IMR-90 (cell line): Measurements from ENCODE around the gene UGDH. TPM values are rescaled to one million over a fixed set of nuclear protein-coding genes. Genes with fewer than 3 reads are reported as not detected.

ENCODE experiments used
- ATAC-seq: fragments of 200-7000 bp; cut with Tn5 transposase; 2 replicates; pipeline ENCODE4 v1.9.1; 2020; ENCODE audit warnings: low read depth, mild to moderate bottlenecking, moderate library complexity
- BruUV-seq: library from RNA; stranded (reverse); fragments of 400-500 nt; replicated peaks from 2 replicates; lab custom pipeline; 2021; lab: Mats Ljungman, UMichigan
- CTCF ChIA-PET: fragments of 300-600 bp; formaldehyde crosslinking; extraction: SDS; loops from one replicate; lab custom pipeline; 2021; ENCODE audit warnings: antibody characterized with exemption; lab: Yijun Ruan, JAX
- POLR2A ChIA-PET: fragments of 300-600 bp; sonication (Branson Sonifier 250); formaldehyde crosslinking; loops from one replicate; lab custom pipeline; 2022; ENCODE audit warnings: antibody characterized with exemption; ENCODE audit not compliant: unreplicated experiment; lab: Charles Lee
- DNase-seq: peaks from one replicate; pipeline ENCODE4 v3.0.0; 2013
- H2AFZ ChIP-seq: replicated peaks from 2 replicates; pipeline ENCODE3; 2013; ENCODE audit warnings: low read length, mild to moderate bottlenecking; ENCODE audit not compliant: poor library complexity
- H2AK5ac ChIP-seq: 2 replicates; pipeline ENCODE4 v1.6.1; 2013; ENCODE audit warnings: low read depth, low read length, inconsistent platforms
- H2AK9ac ChIP-seq: replicated peaks from 2 replicates; pipeline ENCODE3; 2013; ENCODE audit warnings: mild to moderate bottlenecking, low read depth, low read length, moderate library complexity; ENCODE audit not compliant: poor library complexity
- H2BK120ac ChIP-seq: 2 replicates; pipeline ENCODE4 v1.6.1; 2013; ENCODE audit warnings: low read depth, low read length, inconsistent platforms
- H2BK15ac ChIP-seq: 3 replicates; pipeline ENCODE4 v1.6.1; 2013; ENCODE audit warnings: low read depth, low read length, inconsistent platforms
- H2BK20ac ChIP-seq: 2 replicates; pipeline ENCODE4 v1.6.1; 2013; ENCODE audit warnings: low read depth, mild to moderate bottlenecking, inconsistent platforms, low read length, moderate library complexity
- H2BK5ac ChIP-seq: 2 replicates; pipeline ENCODE4 v1.6.1; 2013; ENCODE audit warnings: mild to moderate bottlenecking, low read depth, low read length, inconsistent platforms; ENCODE audit not compliant: poor library complexity, severe bottlenecking
- H3K14ac ChIP-seq: replicated peaks from 2 replicates; pipeline ENCODE4 v1.6.1; 2013; ENCODE audit warnings: low read depth, low read length, inconsistent platforms
- H3K18ac ChIP-seq: 2 replicates; pipeline ENCODE4 v1.6.1; 2013; ENCODE audit warnings: low read depth, low read length, control low read depth
- H3K23ac ChIP-seq: 2 replicates; pipeline ENCODE4 v1.6.1; 2013; ENCODE audit warnings: low read depth, low read length, inconsistent platforms
- H3K27ac ChIP-seq: 2 replicates; pipeline ENCODE4 v1.5.1; 2013; ENCODE audit warnings: mild to moderate bottlenecking, control low read depth, low read length; ENCODE audit not compliant: insufficient read depth
- H3K27me3 ChIP-seq: 2 replicates; pipeline ENCODE4 v1.6.1; 2013; ENCODE audit warnings: low read length; ENCODE audit not compliant: control insufficient read depth, insufficient read depth
- H3K36me3 ChIP-seq: 2 replicates; pipeline ENCODE4 v1.6.1; 2013; ENCODE audit warnings: low read length, mixed read lengths; ENCODE audit not compliant: control insufficient read depth, insufficient read depth
- H3K4ac ChIP-seq: 2 replicates; pipeline ENCODE4 v1.6.1; 2013; ENCODE audit warnings: low read depth, low read length, inconsistent platforms
- H3K4me1 ChIP-seq: 2 replicates; pipeline ENCODE4 v1.6.1; 2013; ENCODE audit warnings: low read length, mixed read lengths; ENCODE audit not compliant: control insufficient read depth, insufficient read depth
- H3K4me2 ChIP-seq: 2 replicates; pipeline ENCODE4 v1.6.1; 2013; ENCODE audit warnings: low read depth, mild to moderate bottlenecking, control low read depth, low read length, moderate library complexity
- H3K4me3 ChIP-seq: 2 replicates; pipeline ENCODE4 v1.5.1; 2013; ENCODE audit warnings: low read depth, mild to moderate bottlenecking, control low read depth, low read length, moderate library complexity; ENCODE audit not compliant: insufficient read depth
- H3K56ac ChIP-seq: 2 replicates; pipeline ENCODE4 v1.6.1; 2013; ENCODE audit warnings: low read length, inconsistent platforms; ENCODE audit not compliant: insufficient read depth; ENCODE audit errors: extremely low read depth
- H3K79me1 ChIP-seq, 2 experiments: 2 replicates each; pipeline ENCODE4 v1.6.1; 2013; ENCODE audit warnings: low read length in 2 of 2, inconsistent platforms in 1 of 2, low read depth in 1 of 2
- H3K9ac ChIP-seq: 2 replicates; pipeline ENCODE4 v1.6.1; 2013; ENCODE audit warnings: low read depth, low read length, control low read depth
- H3K9me1 ChIP-seq: 2 replicates; pipeline ENCODE4 v1.6.1; 2013; ENCODE audit warnings: low read length, inconsistent platforms; ENCODE audit not compliant: insufficient read depth
- H3K9me3 ChIP-seq: 2 replicates; pipeline ENCODE4 v1.6.1; 2013; ENCODE audit warnings: low read length; ENCODE audit not compliant: control insufficient read depth, insufficient read depth
- H4K20me1 ChIP-seq: 2 replicates; pipeline ENCODE4 v1.6.1; 2013; ENCODE audit warnings: low read length, inconsistent platforms; ENCODE audit not compliant: insufficient read depth
- H4K5ac ChIP-seq: 2 replicates; pipeline ENCODE4 v1.6.1; 2013; ENCODE audit warnings: mild to moderate bottlenecking, low read depth, low read length, control low read depth
- H4K8ac ChIP-seq, 2 experiments: 2 replicates each; pipeline ENCODE4 v1.6.1; 2013; ENCODE audit warnings: low read depth in 2 of 2, low read length in 2 of 2, control low read depth in 1 of 2, inconsistent platforms in 1 of 2
- H4K91ac ChIP-seq: 2 replicates; pipeline ENCODE4 v1.6.1; 2013; ENCODE audit warnings: low read depth, low read length, inconsistent platforms; ENCODE audit not compliant: insufficient read depth
- CHD1 ChIP-seq: IDR thresholded peaks from 2 replicates; pipeline ENCODE4 v1.6.1; 2012; ENCODE audit warnings: low read depth, low read length, improper control_type of control experiment
- FOS ChIP-seq: fragments of 150-350 bp; IDR thresholded peaks from 2 replicates; pipeline ENCODE4 v1.6.1; 2016; ENCODE audit warnings: low read depth, low read length
- MAZ ChIP-seq: IDR thresholded peaks from 2 replicates; pipeline ENCODE4 v1.6.1; 2012; ENCODE audit warnings: low read depth, mild to moderate bottlenecking, low read length, improper control_type of control experiment, moderate library complexity, borderline replicate concordance
- MXI1 ChIP-seq: IDR thresholded peaks from 2 replicates; pipeline ENCODE4 v1.6.1; 2012; ENCODE audit warnings: low read depth, mild to moderate bottlenecking, low read length, moderate library complexity, borderline replicate concordance
- NFE2L2 ChIP-seq: fragments of 150-350 bp; IDR thresholded peaks from 2 replicates; pipeline ENCODE4 v1.6.1; 2016; ENCODE audit warnings: low read depth, mild to moderate bottlenecking, low read length
- POLR2A ChIP-seq: IDR thresholded peaks from 2 replicates; pipeline ENCODE4 v1.6.1; 2012; ENCODE audit warnings: mild to moderate bottlenecking, low read depth, low read length
- RAD21 ChIP-seq: IDR thresholded peaks from 2 replicates; pipeline ENCODE4 v1.6.1; 2012; ENCODE audit warnings: low read length, improper control_type of control experiment
- USF2 ChIP-seq: fragments of 150-350 bp; IDR thresholded peaks from 2 replicates; pipeline ENCODE4 v1.6.1; 2017; ENCODE audit warnings: mild to moderate bottlenecking, antibody characterized with exemption, low read length, low read depth
- WGBS, 2 experiments: methylation state at CpG; one replicate each; pipeline versions ENCODE4 v1.1.5 to v1.1.7; 2013; ENCODE audit warnings: missing lambda C conversion rate in 2 of 2; ENCODE audit not compliant: insufficient read length in 1 of 2; ENCODE audit errors: extremely low coverage in 2 of 2; 5-methylcytosine and 5-hydroxymethylcytosine counted together
- dilution Hi-C: fragments of 300-500 bp; cut with HindIII; formaldehyde crosslinking; loops from one replicate; pipeline ENCODE4 v1.14.3; 2018; ENCODE audit warnings: low sequenced_read_pairs; ENCODE audit not compliant: unreplicated experiment
- in situ Hi-C: fragments of 300-500 bp; cut with MboI; formaldehyde crosslinking; loops from 3 replicates; pipeline ENCODE4 v1.14.3; 2019; ENCODE audit warnings: low sequenced_read_pairs, inconsistent platforms, mixed read lengths
- intact Hi-C: fragments of 100-400 bp; cut with micrococcal nuclease; formaldehyde crosslinking; loops from 2 replicates; pipeline ENCODE4 v1.10.0; 2022
- polyA plus RNA-seq, 3 experiments: library from polyadenylated mRNA; depleted of rRNA; stranded (reverse); fragments of >200 nt; gene quantifications; 2 replicates each; pipeline ENCODE4 v1.2.3, GENCODE V29; 2012; ENCODE audit warnings: low replicate concordance in 1 of 3
- total RNA-seq: library from RNA; depleted of rRNA; stranded (reverse); fragments of >200 nt; gene quantifications from 2 replicates; pipeline ENCODE4 v1.2.3, GENCODE V29; 2012

The UGDH gene
- total and polyA plus RNA-seq, 2 of the 4 experiments (the other 2 are of a cell fraction): 69.2 to 257 TPM

- Histone ChIP-seq H3K14ac (no peak overlapping the region), H3K27me3 (no peaks in the 10 kb centered on the region), H3K18ac (no peak overlapping the region), H3K4ac (no peak overlapping the region), H3K23ac (no peak overlapping the region), H3K4me1 (no peaks in the 10 kb centered on the region), H3K4me3 (no peak overlapping the region), H4K91ac (no peak overlapping the region), H3K9me1 (no peaks in the 10 kb centered on the region), H2BK5ac (no peak overlapping the region), H4K5ac (no peak overlapping the region), H2BK120ac (no peak overlapping the region), H4K8ac (no peak overlapping the region), H3K27ac (no peak overlapping the region), H3K79me1 (peaks cover 4 to 9% of the 10 kb centered on the region in 2 experiments; a peak in 1 of 4 replicates), H2BK20ac (no peak overlapping the region), H3K9ac (no peak overlapping the region), H3K4me2 (no peak overlapping the region), H2BK15ac (no peak overlapping the region), H2AK9ac (no peak overlapping the region), H3K36me3 (peaks cover 3% of the 10 kb centered on the region), H4K20me1 (no peaks in the 10 kb centered on the region), H2AK5ac (no peak overlapping the region), H2AFZ (no peak overlapping the region), H3K9me3 (no peaks in the 10 kb centered on the region), H3K56ac (no peak overlapping the region)
- no CpG with 5 or more reads among the region's 1 CpG for WGBS, 2 experiments
- intact Hi-C loops (no loop called here), dilution Hi-C loops (no loop called here), in situ Hi-C loops (no loop called here)
- ChIA-PET CTCF (interaction anchor here (0.6 kb wide), 2 partner anchors 117 to 189 kb away, joined by 3 to 4 read pairs; no protein-coding TSS in a partner anchor), POLR2A (no interaction called here)
- TF ChIP-seq FOS: no peak
- no peak for TF ChIP-seq MAZ
- TF ChIP-seq NFE2L2: no peak
- TF ChIP-seq POLR2A: no peak
- TF ChIP-seq CHD1: no peak
- no peak for TF ChIP-seq MXI1
- no peak for TF ChIP-seq RAD21
- TF ChIP-seq USF2: no peak
- DNase-seq: no peak
- no TSS peak for BruUV-seq
- ATAC-seq: no peak
Measured at GRCh38 chr4:39470402-39470801, 56.8 kb downstream of the UGDH start.
